ENCODE results near the gene THAP11. TPM values are rescaled to one million over a fixed set of nuclear protein-coding genes. Genes with fewer than 3 reads are reported as not detected.

THAP11 gene
- total RNA-seq, 4 donors from 2014 or later: 24.7 to 44.1 (median 32.7) TPM

GRCh38 chr16:67878232-67878631 lies 36.1 kb downstream of the THAP11 start:
- DNase-seq: no peak
- no peak overlapping the region for H3K27ac ChIP-seq
- H3K27me3 ChIP-seq: no peaks in the 10 kb centered on the region
- intact Hi-C loops (cut with DNase I; ENCODE audit: low total_unique reads) (no loop called here), in situ Hi-C loops (cut with MboI; ENCODE audit: low pct_ligation_motif_present in 1 of 4, low pct_unique_long_range_greater_than_20kb in 1 of 4, low sequenced_read_pairs in 3 of 4) (no loop called here)
- peaks cover 0 to 55% (median 21%) of the 10 kb centered on the region in 4 donors for H3K36me3 ChIP-seq
- no peaks in the 10 kb centered on the region for H3K9me3 ChIP-seq
- H3K4me3 ChIP-seq: no peak overlapping the region
- WGBS, 2 donors (ENCODE audit: low coverage in 1 of 2): 87% methylated on average over 5 of the region's 6 CpGs; no CpG with 5 or more reads in 1 of the 2 donors
- peaks cover 16 to 20% (median 17%) of the 10 kb centered on the region in 4 donors for H3K4me1 ChIP-seq
- no peak for TF ChIP-seq EP300 (IDR thresholded peaks at IDR 0.05; ENCODE audit: low read depth)
- no peak for TF ChIP-seq POLR2A (IDR thresholded peaks at IDR 0.05)
- no peak for TF ChIP-seq POLR2AphosphoS5 (IDR thresholded peaks at IDR 0.05)

- no peak for DNase-seq
- intact Hi-C loops (cut with DNase I; ENCODE audit: low total_unique reads) (no loop called here), in situ Hi-C loops (cut with MboI; ENCODE audit: low pct_ligation_motif_present in 1 of 4, low pct_unique_long_range_greater_than_20kb in 1 of 4, low sequenced_read_pairs in 3 of 4) (no loop called here)
- Histone ChIP-seq H3K27me3 (no peaks in the 10 kb centered on the region), H3K4me1 (peaks cover 13 to 17% (median 15%) of the 10 kb centered on the region in 4 donors), H3K36me3 (peaks cover 0 to 58% (median 21%) of the 10 kb centered on the region in 4 donors), H3K4me3 (no peak overlapping the region), H3K9me3 (no peaks in the 10 kb centered on the region), H3K27ac (no peak overlapping the region)
- TF ChIP-seq EP300 (IDR thresholded peaks at IDR 0.05; ENCODE audit: low read depth) (no peak), POLR2A (IDR thresholded peaks at IDR 0.05) (no peak), POLR2AphosphoS5 (IDR thresholded peaks at IDR 0.05) (no peak)
- TF ChIP-seq, protein P1, sequence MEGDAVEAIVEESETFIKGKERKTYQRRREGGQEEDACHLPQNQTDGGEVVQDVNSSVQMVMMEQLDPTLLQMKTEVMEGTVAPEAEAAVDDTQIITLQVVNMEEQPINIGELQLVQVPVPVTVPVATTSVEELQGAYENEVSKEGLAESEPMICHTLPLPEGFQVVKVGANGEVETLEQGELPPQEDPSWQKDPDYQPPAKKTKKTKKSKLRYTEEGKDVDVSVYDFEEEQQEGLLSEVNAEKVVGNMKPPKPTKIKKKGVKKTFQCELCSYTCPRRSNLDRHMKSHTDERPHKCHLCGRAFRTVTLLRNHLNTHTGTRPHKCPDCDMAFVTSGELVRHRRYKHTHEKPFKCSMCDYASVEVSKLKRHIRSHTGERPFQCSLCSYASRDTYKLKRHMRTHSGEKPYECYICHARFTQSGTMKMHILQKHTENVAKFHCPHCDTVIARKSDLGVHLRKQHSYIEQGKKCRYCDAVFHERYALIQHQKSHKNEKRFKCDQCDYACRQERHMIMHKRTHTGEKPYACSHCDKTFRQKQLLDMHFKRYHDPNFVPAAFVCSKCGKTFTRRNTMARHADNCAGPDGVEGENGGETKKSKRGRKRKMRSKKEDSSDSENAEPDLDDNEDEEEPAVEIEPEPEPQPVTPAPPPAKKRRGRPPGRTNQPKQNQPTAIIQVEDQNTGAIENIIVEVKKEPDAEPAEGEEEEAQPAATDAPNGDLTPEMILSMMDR (IDR thresholded peaks at IDR 0.05): no peak
- WGBS, 2 donors (ENCODE audit: low coverage in 1 of 2): 92% methylated on average over 9 of the region's 9 CpGs; no CpG with 5 or more reads in 1 of the 2 donors
These were observed 36.7 kb downstream of the THAP11 start for GRCh38 chr16:67878846-67879245.

GRCh38 chr16:67879462-67879861 lies 37.3 kb downstream of the THAP11 start:
- Histone ChIP-seq H3K36me3 (peaks cover 0 to 58% (median 21%) of the 10 kb centered on the region in 4 donors), H3K4me1 (peaks cover 6 to 16% (median 9%) of the 10 kb centered on the region in 4 donors), H3K27me3 (no peaks in the 10 kb centered on the region), H3K27ac (no peak overlapping the region), H3K4me3 (no peak overlapping the region), H3K9me3 (no peaks in the 10 kb centered on the region)
- intact Hi-C loops (cut with DNase I; ENCODE audit: low total_unique reads): no loop called here
- TF ChIP-seq POLR2AphosphoS5 (IDR thresholded peaks at IDR 0.05): no peak
- TF ChIP-seq, protein P1 (IDR thresholded peaks at IDR 0.05): no peak
- no peak for TF ChIP-seq EP300 (IDR thresholded peaks at IDR 0.05; ENCODE audit: low read depth)
- TF ChIP-seq POLR2A (IDR thresholded peaks at IDR 0.05): no peak
- in situ Hi-C loops (cut with MboI; ENCODE audit: low pct_ligation_motif_present in 1 of 4, low pct_unique_long_range_greater_than_20kb in 1 of 4, low sequenced_read_pairs in 3 of 4): no loop called here
- WGBS, 2 donors (ENCODE audit: low coverage in 1 of 2): 90% methylated on average over 10 of the region's 12 CpGs; no CpG with 5 or more reads in 1 of the 2 donors
- DNase-seq: no peak

DNA sequence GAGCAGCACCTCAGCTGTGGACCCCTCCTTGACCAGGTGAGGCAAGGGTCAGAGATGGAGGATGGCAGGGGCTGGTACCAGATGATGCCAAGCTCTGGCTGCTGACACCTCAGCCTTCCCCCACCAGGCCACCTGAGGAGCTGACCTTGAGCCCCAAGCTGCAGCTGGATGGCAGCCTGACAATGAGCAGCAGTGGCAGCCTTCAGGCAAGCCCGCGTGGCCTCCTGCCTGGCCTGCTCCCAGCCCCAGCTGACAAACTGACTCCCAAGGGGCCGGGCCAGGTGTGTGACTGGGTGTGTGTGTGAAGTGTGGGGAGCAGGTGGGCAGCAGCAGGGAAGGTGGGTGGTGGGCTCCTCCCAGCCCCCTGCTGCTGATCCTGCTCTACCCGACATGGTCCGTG lies 37.8 kb downstream of the THAP11 start:
- TF ChIP-seq POLR2AphosphoS5 (IDR thresholded peaks at IDR 0.05) (no peak), EP300 (IDR thresholded peaks at IDR 0.05; ENCODE audit: low read depth) (no peak), POLR2A (IDR thresholded peaks at IDR 0.05) (no peak)
- no peaks in the 10 kb centered on the region for H3K27me3 ChIP-seq
- H3K4me1 ChIP-seq: peaks cover 2 to 13% (median 5%) of the 10 kb centered on the region in 4 donors
- H3K9me3 ChIP-seq: no peaks in the 10 kb centered on the region
- H3K27ac ChIP-seq: no peak overlapping the region
- WGBS, 2 donors (ENCODE audit: low coverage in 1 of 2): 96% methylated on average over 2 of the region's 5 CpGs; no CpG with 5 or more reads in 1 of the 2 donors
- H3K36me3 ChIP-seq: peaks cover 0 to 58% (median 21%) of the 10 kb centered on the region in 4 donors
- intact Hi-C loops (cut with DNase I; ENCODE audit: low total_unique reads) (no loop called here), in situ Hi-C loops (cut with MboI; ENCODE audit: low pct_ligation_motif_present in 1 of 4, low pct_unique_long_range_greater_than_20kb in 1 of 4, low sequenced_read_pairs in 3 of 4) (no loop called here)
- no peak overlapping the region for H3K4me3 ChIP-seq
- no peak for DNase-seq

GRCh38 chr16:67880584-67880983 lies 38.5 kb downstream of the THAP11 start:
- Histone ChIP-seq H3K4me1 (peaks cover 0 to 11% (median 1%) of the 10 kb centered on the region in 4 donors), H3K9me3 (no peaks in the 10 kb centered on the region), H3K27me3 (no peaks in the 10 kb centered on the region), H3K36me3 (peaks cover 0 to 58% (median 21%) of the 10 kb centered on the region in 4 donors), H3K4me3 (no peak overlapping the region), H3K27ac (no peak overlapping the region)
- DNase-seq: no peak
- WGBS, 2 donors (ENCODE audit: low coverage in 1 of 2): 94% methylated on average over 12 of the region's 13 CpGs; no CpG with 5 or more reads in 1 of the 2 donors
- in situ Hi-C loops (cut with MboI; ENCODE audit: low pct_ligation_motif_present in 1 of 4, low pct_unique_long_range_greater_than_20kb in 1 of 4, low sequenced_read_pairs in 3 of 4) (no loop called here), intact Hi-C loops (cut with DNase I; ENCODE audit: low total_unique reads) (no loop called here)
- TF ChIP-seq POLR2A (IDR thresholded peaks at IDR 0.05) (no peak), EP300 (IDR thresholded peaks at IDR 0.05; ENCODE audit: low read depth) (no peak), POLR2AphosphoS5 (IDR thresholded peaks at IDR 0.05) (no peak)
- TF ChIP-seq, protein P1 (IDR thresholded peaks at IDR 0.05): no peak

All from transverse colon (tissue), 4 donors.